Retinal pigment epithelial cell (primary cell): ENCODE measurements around the gene GNA12.

Source experiments
- DNase-seq: peaks from one replicate; pipeline ENCODE4 v3.0.0-alpha.2; 2010; ENCODE audit warnings: low read depth
- H3K4me3 ChIP-seq: 2 replicates; pipeline ENCODE4 v1.5.1; 2011; ENCODE audit warnings: mild to moderate bottlenecking, low read length, control low read depth, moderate library complexity
- CTCF ChIP-seq: conservative IDR thresholded peaks from 2 replicates; pipeline ENCODE4 v1.5.1; 2011; ENCODE audit warnings: low read depth, low read length, control low read depth, inconsistent platforms

Gene GNA12

GRCh38 chr7:2830609-2831376, 13.3 kb downstream of the GNA12 start:
- no peak for DNase-seq
- no peak overlapping the region for H3K4me3 ChIP-seq
- no peak for TF ChIP-seq CTCF

GRCh38 chr7:2829040-2829439, 15.1 kb downstream of the GNA12 start:
- H3K4me3 ChIP-seq = no peak overlapping the region
- TF ChIP-seq CTCF = no peak
- no peak for DNase-seq

DNA sequence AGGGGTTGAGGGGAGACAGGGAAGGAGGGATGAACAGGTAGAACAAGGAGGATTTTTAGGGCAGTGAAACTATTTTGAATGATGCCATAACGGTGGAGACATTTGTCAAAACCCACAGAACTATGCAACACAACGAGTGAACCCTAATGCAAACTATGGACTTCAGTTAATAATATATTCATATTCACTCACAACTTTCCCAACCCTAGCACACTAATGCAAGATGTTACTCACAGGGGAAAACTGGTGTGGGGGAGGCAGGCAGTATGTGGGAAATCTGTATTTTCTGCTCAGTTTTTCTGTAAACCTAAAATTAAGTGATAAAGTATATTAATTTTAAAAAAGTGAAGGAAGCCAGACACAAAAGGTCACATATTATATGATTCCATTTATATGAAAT, 17.3 kb downstream of the GNA12 start:
- no peak for TF ChIP-seq CTCF
- DNase-seq = no peak
- no peak overlapping the region for H3K4me3 ChIP-seq

- no peak for DNase-seq
- no peak overlapping the region for H3K4me3 ChIP-seq
- TF ChIP-seq CTCF = no peak
Measured at GRCh38 chr7:2825559-2826227, 18.4 kb downstream of the GNA12 start.

DNA sequence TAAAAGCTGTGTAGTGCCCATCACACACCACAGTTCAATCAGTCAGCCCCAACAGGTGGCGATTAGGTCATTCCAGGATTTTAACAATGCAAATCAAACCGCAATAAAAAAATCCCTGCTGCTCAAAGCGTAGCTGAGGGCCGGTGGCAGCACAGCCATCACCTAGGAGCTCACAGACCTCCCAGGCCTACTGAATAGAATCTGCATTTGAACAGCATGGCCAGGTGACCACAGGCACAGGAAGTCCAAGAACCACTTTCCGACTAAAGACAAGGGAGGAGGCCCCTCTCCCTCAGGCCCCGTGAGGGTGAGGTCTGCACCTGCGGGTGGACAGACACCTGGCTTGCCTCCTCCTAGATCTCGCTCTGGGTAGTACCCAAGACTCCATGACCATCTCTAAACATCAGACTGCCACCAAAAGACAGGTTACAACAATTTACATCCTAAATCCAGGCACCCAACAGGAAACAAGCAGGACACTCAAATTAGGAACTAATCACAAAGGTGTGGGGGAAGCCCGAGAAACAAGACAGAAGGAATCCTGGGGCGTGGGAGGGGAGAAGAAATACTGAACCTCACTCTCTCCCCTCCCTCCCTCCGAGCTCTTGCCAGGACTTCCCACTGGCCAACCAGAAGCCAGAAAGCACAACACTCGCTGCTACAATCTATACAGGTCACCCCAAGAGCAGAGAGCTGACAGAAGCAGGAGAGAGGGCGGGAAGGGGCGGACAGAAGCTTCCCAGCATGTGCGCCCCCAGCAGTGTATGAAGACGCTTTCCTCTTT, 19.2 kb downstream of the GNA12 start:
- no peak for TF ChIP-seq CTCF
- no peak for DNase-seq
- no peak overlapping the region for H3K4me3 ChIP-seq

DNA sequence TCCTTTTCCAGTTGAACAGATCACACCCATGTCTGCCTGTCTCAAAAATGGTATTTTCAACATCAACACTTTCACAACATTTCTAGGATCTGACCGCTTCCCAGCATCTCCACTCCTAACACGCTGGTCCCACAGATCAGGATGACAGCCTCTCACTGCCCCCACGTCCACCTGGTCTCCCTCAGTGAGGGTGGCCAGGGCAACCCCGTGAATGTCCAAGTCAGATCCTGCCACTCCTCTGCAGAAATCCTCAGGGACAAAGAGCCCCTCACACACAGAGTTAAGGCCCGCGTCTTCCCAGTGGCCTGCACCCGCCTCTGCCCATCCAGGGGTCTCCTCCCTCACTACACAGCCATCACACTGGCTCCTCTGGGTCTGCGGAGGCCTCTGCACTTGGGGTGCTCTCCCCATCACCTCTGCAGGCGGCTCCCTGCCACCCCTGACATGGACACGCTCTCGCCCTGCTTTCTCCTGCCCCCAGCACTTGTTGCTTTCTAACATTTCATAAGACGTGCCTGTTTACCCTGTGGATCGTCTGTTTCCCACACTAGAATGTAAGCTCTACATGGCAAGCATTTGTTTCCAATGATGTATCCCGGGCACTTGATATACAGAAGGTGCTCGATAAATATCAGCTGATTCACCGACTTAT, 20.0 kb downstream of the GNA12 start:
- DNase-seq = no peak
- no peak overlapping the region for H3K4me3 ChIP-seq

More for the DNA sequence above, 20.0 kb downstream of the GNA12 start:
- TF ChIP-seq CTCF = no peak
